B cell (primary cell): ENCODE data around the gene CEP41.

Source experiments
- EZH2 ChIP-seq: IDR thresholded peaks from 2 replicates; pipeline ENCODE4 v1.6.1; 2012; ENCODE audit warnings: borderline replicate concordance, low read depth, mild to moderate bottlenecking, moderate library complexity, low read length; ENCODE audit not compliant: insufficient read depth, poor library complexity, severe bottlenecking
- TF ChIP-seq, protein P1 (sequence below): fragments of 200-600 bp; IDR thresholded peaks from one replicate; pipeline ENCODE4 v1.8.0; 2022; ENCODE audit warnings: antibody characterized with exemption, mild to moderate bottlenecking

DNA sequence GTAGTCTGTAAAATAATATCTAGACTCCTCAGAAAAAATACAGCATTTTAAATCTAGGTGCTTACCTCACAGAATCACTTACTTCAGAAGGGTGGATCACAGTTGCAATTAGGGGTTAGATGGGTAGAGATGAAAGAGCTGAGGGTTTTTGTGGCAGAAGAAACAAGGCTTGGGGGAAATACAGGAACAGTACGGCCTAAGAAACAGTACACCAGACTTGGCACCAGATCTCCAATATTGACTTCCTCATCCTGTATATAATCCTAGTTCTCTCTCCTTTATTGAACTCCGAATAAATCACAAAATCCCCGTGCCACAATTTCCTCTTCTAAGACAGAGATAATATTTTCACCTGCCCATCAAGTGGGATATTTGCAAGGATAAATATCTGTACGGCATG, 14.3 kb downstream of the CEP41 start:
- TF ChIP-seq, protein P1, sequence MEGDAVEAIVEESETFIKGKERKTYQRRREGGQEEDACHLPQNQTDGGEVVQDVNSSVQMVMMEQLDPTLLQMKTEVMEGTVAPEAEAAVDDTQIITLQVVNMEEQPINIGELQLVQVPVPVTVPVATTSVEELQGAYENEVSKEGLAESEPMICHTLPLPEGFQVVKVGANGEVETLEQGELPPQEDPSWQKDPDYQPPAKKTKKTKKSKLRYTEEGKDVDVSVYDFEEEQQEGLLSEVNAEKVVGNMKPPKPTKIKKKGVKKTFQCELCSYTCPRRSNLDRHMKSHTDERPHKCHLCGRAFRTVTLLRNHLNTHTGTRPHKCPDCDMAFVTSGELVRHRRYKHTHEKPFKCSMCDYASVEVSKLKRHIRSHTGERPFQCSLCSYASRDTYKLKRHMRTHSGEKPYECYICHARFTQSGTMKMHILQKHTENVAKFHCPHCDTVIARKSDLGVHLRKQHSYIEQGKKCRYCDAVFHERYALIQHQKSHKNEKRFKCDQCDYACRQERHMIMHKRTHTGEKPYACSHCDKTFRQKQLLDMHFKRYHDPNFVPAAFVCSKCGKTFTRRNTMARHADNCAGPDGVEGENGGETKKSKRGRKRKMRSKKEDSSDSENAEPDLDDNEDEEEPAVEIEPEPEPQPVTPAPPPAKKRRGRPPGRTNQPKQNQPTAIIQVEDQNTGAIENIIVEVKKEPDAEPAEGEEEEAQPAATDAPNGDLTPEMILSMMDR = no peak
- no peak for TF ChIP-seq EZH2
